GOT3 (cell line): ENCODE data around the gene SPOCK2.
"Not testable (repeated sequence)": the region's sequence is repeated elsewhere in the genome, so short reads cannot be mapped to it uniquely, and the experiment has no call there.

ENCODE experiments used
- DNase-seq: peaks from one replicate; lab custom pipeline; 2025; ENCODE audit warnings: mixed read lengths; lab: John Stamatoyannopoulos, UW

The SPOCK2 gene

GRCh38 chr10:72108004-72108370 lies 19.6 kb upstream of the SPOCK2 start:
- DNase-seq = not testable (repeated sequence)

GRCh38 chr10:72107325-72108003 lies 19.1 kb upstream of the SPOCK2 start:
- no peak for DNase-seq

GRCh38 chr10:72106896-72107295 lies 18.5 kb upstream of the SPOCK2 start:
- DNase-seq = no peak

- DNase-seq = no peak
Observed at GRCh38 chr10:72106154-72106849, 18.0 kb upstream of the SPOCK2 start.

- no peak for DNase-seq
Observed at GRCh38 chr10:72105710-72106109, 17.4 kb upstream of the SPOCK2 start.

GRCh38 chr10:72105098-72105475 lies 16.7 kb upstream of the SPOCK2 start:
- no peak for DNase-seq

- no peak for DNase-seq
Observed at GRCh38 chr10:72104472-72105097, 16.2 kb upstream of the SPOCK2 start.

GRCh38 chr10:72099600-72099921 lies 11.2 kb upstream of the SPOCK2 start:
- no peak for DNase-seq

- DNase-seq = no peak
Observed at GRCh38 chr10:72098836-72099599, 10.7 kb upstream of the SPOCK2 start.

GRCh38 chr10:72098301-72098835 lies 10.0 kb upstream of the SPOCK2 start:
- DNase-seq = no peak

- no peak for DNase-seq
Observed at GRCh38 chr10:72097448-72098300, 9.3 kb upstream of the SPOCK2 start.

GRCh38 chr10:72096115-72097000 lies 8.0 kb upstream of the SPOCK2 start:
- DNase-seq = no peak

- no peak for DNase-seq
Observed at GRCh38 chr10:72095195-72095594, 6.8 kb upstream of the SPOCK2 start.

GRCh38 chr10:72094574-72094973 lies 6.2 kb upstream of the SPOCK2 start:
- DNase-seq = no peak

- DNase-seq = no peak
Observed at GRCh38 chr10:72093450-72093849, 5.1 kb upstream of the SPOCK2 start.

GRCh38 chr10:72092987-72093386 lies 4.6 kb upstream of the SPOCK2 start:
- DNase-seq = no peak

- no peak for DNase-seq
Observed at GRCh38 chr10:72092171-72092924, 4.0 kb upstream of the SPOCK2 start.

- DNase-seq = no peak
Observed at GRCh38 chr10:72090326-72090725, 2.0 kb upstream of the SPOCK2 start.

GRCh38 chr10:72089618-72090017 lies 1.3 kb upstream of the SPOCK2 start:
- DNase-seq = no peak
